Activated CD8-positive, alpha-beta memory T cell treated with anti-CD3 and anti-CD28 coated beads, Interleukin-2, amount 10 ng/mL, durations not matched to agents 7 days and 5 days (primary cell): ENCODE results near the gene PRR33. TPM values are rescaled to one million over a fixed set of nuclear protein-coding genes. Genes with fewer than 3 reads are reported as not detected.

Experiments used
- ATAC-seq: fragments of 150-1000 bp; cut with Tn5 transposase; one replicate; pipeline ENCODE4 v1.10.0; 2021; ENCODE audit warnings: moderate library complexity
- CTCF ChIA-PET: fragments of 350-600 bp; sonication (Branson Sonifier 250); formaldehyde crosslinking; loops from one replicate; lab custom pipeline; 2021; ENCODE audit warnings: antibody characterized with exemption; lab: Charles Lee
- DNase-seq: peaks from one replicate; pipeline ENCODE4 v3.0.0-alpha.2; 2020
- H3K27ac Mint-ChIP-seq: one replicate; pipeline ENCODE4 v1.8.0; 2021; ENCODE audit warnings: mild to moderate bottlenecking, mixed read lengths
- H3K27me3 Mint-ChIP-seq: one replicate; pipeline ENCODE4 v1.8.0; 2021; ENCODE audit warnings: mixed read lengths
- H3K36me3 Mint-ChIP-seq: one replicate; pipeline ENCODE4 v1.8.0; 2021; ENCODE audit warnings: mild to moderate bottlenecking, mixed read lengths
- H3K4me1 Mint-ChIP-seq: one replicate; pipeline ENCODE4 v1.8.0; 2021; ENCODE audit warnings: mixed read lengths
- H3K4me3 Mint-ChIP-seq: one replicate; pipeline ENCODE4 v1.8.0; 2021; ENCODE audit warnings: mild to moderate bottlenecking, moderate library complexity, mixed read lengths
- H3K9me3 Mint-ChIP-seq: one replicate; pipeline ENCODE4 v1.8.0; 2022; ENCODE audit warnings: low read depth, mixed read lengths
- microRNA-seq: library from miRNA; unstranded; fragments of <30 nt; microRNA quantifications from one replicate; pipeline ENCODE4 v1.2.0, GENCODE V29; 2022
- total RNA-seq, 2 experiments: library from RNA; stranded (reverse); gene quantifications; one replicate each; pipeline ENCODE4 v1.2.3, GENCODE V29; 2021

PRR33 gene
- total RNA-seq, 2 experiments from 2014 or later, result not detected

DNA sequence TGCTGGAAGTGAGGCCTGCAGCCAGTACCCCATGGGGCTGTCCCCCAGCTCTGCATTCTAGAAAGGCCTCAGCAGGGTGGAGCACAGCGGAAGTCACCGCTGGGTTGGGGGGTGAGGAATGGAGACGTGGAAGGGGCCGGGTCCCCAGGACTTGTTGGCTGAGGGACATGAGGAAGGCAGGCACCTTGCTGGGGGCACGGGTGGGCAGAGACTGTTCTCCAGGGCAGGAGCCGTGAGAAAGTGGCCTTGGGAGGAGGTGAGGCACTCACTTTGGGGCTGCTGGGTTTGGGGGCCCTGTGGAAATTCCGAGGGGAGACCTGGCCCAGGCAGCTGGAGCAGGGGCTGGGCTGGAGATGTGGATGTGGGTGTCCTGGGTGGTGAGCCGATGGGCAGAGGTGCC, 47.9 kb downstream of the PRR33 start:
- Mint-ChIP-seq H3K36me3 (no peaks in the 10 kb centered on the region), H3K9me3 (no peaks in the 10 kb centered on the region), H3K27me3 (no peaks in the 10 kb centered on the region), H3K4me1 (peaks cover 44% of the 10 kb centered on the region), H3K4me3 (no peak overlapping the region), H3K27ac (peak overlapping the region; percentile 90)
- CTCF ChIA-PET, result interaction anchor here (1.3 to 1.5 kb wide), 2 partner anchors 11 to 150 kb away, joined by 4 to 5 read pairs; no protein-coding TSS in a partner anchor
- ATAC-seq (no peak), DNase-seq (no peak)

- no peak for ATAC-seq
- Mint-ChIP-seq H3K9me3 (no peaks in the 10 kb centered on the region), H3K27me3 (no peaks in the 10 kb centered on the region), H3K27ac (no peak overlapping the region), H3K36me3 (no peaks in the 10 kb centered on the region), H3K4me1 (peaks cover 44% of the 10 kb centered on the region), H3K4me3 (no peak overlapping the region)
- no peak for DNase-seq
- CTCF ChIA-PET, result interaction anchor here (1.0 to 1.5 kb wide), 3 partner anchors 10 to 149 kb away, joined by 4 to 5 read pairs (median 5); no protein-coding TSS in a partner anchor
These were observed 48.6 kb downstream of the PRR33 start for GRCh38 chr11:1843098-1843473.

DNA sequence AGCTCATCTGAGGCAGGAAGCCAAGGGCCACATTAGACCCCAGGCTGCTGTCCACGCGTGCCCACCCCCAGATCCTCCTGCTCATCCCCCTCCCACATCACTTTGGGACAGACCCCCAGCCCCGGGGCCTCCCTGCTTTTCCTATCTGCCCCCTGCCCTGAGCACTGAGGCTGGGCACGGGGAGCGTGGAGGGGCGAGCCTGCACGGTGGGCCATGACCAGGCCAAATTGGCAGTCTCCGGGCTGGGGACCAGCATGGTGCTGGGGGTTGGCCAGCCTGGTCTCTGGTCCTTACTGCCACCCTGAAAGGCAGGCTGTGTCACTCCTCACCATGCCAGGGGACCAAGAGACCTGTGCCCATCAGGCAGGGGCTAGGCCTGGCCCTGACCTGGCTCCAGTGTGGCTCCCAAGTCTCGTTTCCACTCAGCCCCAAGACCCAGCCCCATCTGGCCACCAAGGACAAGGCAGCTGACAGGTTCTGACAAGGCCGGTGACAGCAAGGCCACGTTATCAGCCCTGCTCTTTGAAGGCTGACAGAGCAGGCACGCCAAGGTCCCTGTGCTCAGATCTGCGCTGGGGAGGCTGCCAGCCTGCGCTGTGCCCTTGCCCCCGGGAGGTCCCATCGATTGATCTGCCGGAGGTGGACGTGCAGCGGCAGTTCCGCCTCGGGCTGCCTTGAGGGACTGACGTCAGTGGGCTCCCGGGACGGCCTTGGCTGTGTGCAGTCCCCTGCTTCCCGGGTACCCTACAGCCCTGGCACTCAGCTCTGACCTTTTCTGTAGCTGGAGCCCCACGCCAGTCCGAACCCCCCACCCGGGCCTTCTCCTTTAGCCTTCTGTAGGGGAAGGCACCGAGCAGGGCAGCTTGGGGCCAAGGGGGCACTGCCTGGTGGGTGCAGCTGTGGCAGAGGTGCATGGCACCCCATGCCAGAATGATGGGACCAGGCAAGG, 49.3 kb downstream of the PRR33 start:
- peaks cover 44% of the 10 kb centered on the region for H3K4me1 Mint-ChIP-seq

GRCh38 chr11:1841511-1842148, 50.1 kb downstream of the PRR33 start:
- DNase-seq (no peak), ATAC-seq (no peak)
- Mint-ChIP-seq H3K4me1 (peaks cover 42% of the 10 kb centered on the region), H3K9me3 (no peaks in the 10 kb centered on the region), H3K27me3 (no peaks in the 10 kb centered on the region), H3K4me3 (no peak overlapping the region), H3K27ac (no peak overlapping the region), H3K36me3 (no peaks in the 10 kb centered on the region)
- CTCF ChIA-PET, result interaction anchor here (1.1 to 2.0 kb wide), 5 partner anchors 9 to 315 kb away, joined by 3 to 11 read pairs (median 3); no protein-coding TSS in a partner anchor

More for the DNA sequence above, 49.3 kb downstream of the PRR33 start:
- Mint-ChIP-seq H3K27ac (no peak overlapping the region), H3K9me3 (no peaks in the 10 kb centered on the region), H3K4me3 (no peak overlapping the region), H3K36me3 (no peaks in the 10 kb centered on the region), H3K27me3 (no peaks in the 10 kb centered on the region)
- no peak for ATAC-seq
- DNase-seq, result no peak
- CTCF ChIA-PET, result interaction anchor here (1.0 to 2.0 kb wide), 5 partner anchors 10 to 190 kb away, joined by 3 to 11 read pairs (median 5); no protein-coding TSS in a partner anchor

DNA sequence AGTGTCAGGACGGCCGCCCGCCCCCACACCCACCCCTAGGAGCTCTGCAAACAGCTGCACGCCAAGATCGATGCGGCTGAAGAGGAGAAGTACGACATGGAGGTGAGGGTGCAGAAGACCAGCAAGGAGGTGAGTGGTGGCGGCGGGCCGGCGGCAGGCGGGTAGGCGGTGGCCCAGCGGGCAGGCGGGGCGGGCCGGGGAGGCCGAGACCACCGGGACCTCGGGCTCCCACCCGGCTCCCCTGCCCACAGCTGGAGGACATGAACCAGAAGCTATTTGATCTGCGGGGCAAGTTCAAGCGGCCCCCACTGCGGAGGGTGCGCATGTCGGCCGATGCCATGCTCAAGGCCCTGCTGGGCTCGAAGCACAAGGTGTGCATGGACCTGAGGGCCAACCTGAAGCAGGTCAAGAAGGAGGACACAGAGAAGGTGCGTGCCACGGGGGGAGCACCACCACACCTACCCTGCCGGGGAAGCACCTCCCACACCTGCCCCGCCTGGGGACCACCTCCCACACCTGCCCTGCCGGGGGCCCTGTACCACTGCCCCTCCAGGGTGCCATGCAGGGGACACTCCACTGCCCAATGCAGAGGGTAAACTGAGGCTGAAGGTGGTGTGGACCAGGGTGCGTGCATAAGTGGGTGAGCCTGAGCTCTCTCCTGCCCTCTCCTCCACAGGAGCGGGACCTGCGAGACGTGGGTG, 50.8 kb downstream of the PRR33 start:
- no peak for ATAC-seq
- no peaks in the 10 kb centered on the region for H3K36me3 Mint-ChIP-seq
- CTCF ChIA-PET, result interaction anchor here (0.6 to 2.0 kb wide), 6 partner anchors 10 to 625 kb away, joined by 3 to 11 read pairs (median 4); no protein-coding TSS in a partner anchor
- H3K27me3 Mint-ChIP-seq, result no peaks in the 10 kb centered on the region
- H3K9me3 Mint-ChIP-seq, result no peaks in the 10 kb centered on the region
- no peak for DNase-seq
- H3K4me3 Mint-ChIP-seq, result no peak overlapping the region
- no peak overlapping the region for H3K27ac Mint-ChIP-seq
- H3K4me1 Mint-ChIP-seq, result peaks cover 37% of the 10 kb centered on the region

DNA sequence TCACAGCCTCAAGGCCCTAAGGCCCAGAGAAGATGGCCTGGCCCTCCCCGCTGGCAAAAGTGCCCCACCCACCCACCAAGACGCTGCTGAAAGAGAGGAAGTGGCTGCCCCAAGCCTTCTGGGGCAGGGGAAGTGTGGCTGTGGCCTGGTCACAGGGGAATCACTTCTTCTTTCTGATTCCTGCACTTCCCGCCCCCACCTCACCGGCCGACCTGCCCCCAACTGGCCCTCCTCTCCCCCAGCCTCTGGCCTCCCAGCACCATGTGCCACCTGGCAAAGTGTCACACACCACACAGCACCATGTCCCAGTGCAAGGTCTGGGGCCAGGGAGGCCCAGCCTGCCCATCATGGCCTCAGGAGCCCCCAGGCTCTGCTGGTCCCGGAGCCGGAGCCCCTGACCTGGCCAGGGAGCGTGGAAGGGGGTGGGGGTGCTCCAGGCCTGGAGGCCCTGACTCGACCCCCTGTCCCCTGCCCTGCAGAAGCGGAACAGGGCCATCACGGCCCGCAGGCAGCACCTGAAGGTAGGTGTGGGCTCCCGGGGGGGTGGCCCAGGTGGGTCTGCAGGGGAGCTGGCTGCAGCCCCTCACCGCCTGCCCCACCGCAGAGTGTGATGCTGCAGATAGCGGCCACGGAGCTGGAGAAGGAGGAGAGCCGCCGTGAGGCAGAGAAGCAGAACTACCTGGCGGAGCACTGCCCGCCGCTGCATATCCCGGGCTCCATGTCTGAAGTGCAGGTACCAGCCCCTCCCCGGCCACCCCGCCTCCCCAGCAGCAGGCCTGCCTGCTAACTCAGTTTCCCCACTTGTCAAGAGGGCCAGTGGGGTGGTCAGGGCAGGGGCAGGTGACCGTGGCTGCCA, 51.5 kb downstream of the PRR33 start:
- Mint-ChIP-seq H3K4me1 (peaks cover 29% of the 10 kb centered on the region), H3K4me3 (no peak overlapping the region), H3K27me3 (no peaks in the 10 kb centered on the region), H3K27ac (peak overlapping the region; percentile 68), H3K36me3 (no peaks in the 10 kb centered on the region), H3K9me3 (no peaks in the 10 kb centered on the region)
- peak; percentile 6 for ATAC-seq
- peak; percentile 65 for DNase-seq
- CTCF ChIA-PET, result interaction anchor here (0.6 to 2.1 kb wide), 9 partner anchors 10 to 624 kb away, joined by 3 to 13 read pairs (median 4); no protein-coding TSS in a partner anchor

- no peaks in the 10 kb centered on the region for H3K36me3 Mint-ChIP-seq
- H3K27ac Mint-ChIP-seq, result peak overlapping the region; percentile 68
- H3K27me3 Mint-ChIP-seq, result no peaks in the 10 kb centered on the region
- DNase-seq (no peak), ATAC-seq (no peak)
- H3K4me1 Mint-ChIP-seq, result peaks cover 21% of the 10 kb centered on the region
- CTCF ChIA-PET, result interaction anchor here (0.7 to 2.1 kb wide), 12 partner anchors 11 to 312 kb away, joined by 3 to 13 read pairs (median 6); partner anchors contain the start of gene TNNT3
- H3K4me3 Mint-ChIP-seq, result no peak overlapping the region
- no peaks in the 10 kb centered on the region for H3K9me3 Mint-ChIP-seq
These were observed 52.3 kb downstream of the PRR33 start for GRCh38 chr11:1839204-1839923.

DNA sequence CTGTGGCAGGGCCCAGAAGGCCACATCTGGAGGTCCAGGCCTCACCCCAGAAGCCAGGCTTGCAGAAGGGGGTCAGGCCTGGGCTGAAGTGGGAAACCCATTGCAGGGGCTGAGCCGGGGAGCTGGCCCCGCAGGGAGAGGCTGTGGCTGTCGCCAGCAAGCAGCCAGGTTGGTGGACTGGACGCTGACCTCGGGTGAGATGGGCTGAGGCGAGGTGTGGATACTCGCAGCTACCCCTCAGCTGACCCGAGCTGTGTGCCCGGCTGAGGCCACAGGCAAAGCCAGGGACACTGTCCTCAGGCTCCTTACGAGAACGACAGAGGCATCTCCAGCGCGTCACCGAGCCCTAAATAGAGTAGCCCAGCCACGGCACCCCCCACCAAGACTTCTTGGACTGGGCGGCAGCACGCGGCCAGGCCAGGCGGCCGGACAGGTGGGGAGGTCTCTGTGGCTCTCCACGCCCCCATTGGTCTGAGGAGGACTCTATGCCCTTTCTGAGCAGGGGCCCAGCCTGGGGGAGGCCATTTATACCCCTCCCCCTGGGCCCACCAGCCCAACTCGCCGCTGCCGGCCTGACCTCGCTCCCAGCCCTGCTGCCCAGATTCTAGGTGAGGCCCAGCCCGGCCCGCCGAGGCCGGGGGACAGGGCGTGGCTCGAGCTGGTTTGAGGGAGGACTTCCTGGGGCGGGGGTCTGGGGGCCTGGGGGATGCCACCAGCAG, 53.1 kb downstream of the PRR33 start, which contains the start of gene TNNI2:
Gene TNNI2, plus strand, starts transcription at position 556 of the 719 bp plus-strand sequence. CDS start 716 bp downstream, outside the sequence.
- CTCF ChIA-PET, result interaction anchor here (0.7 to 2.1 kb wide), 11 partner anchors 12 to 313 kb away, joined by 3 to 13 read pairs (median 7); partner anchors contain the start of gene TNNT3

More for the DNA sequence above, 53.1 kb downstream of the PRR33 start, which contains the start of gene TNNI2:
- Mint-ChIP-seq H3K4me1 (peaks cover 14% of the 10 kb centered on the region), H3K36me3 (no peaks in the 10 kb centered on the region), H3K9me3 (no peaks in the 10 kb centered on the region), H3K4me3 (no peak within 1 kb of the TSS), H3K27ac (peak within 1 kb of the TSS; percentile 68), H3K27me3 (no peaks in the 10 kb centered on the region)
- no peak for ATAC-seq
- DNase-seq, result no peak

Small RNAs within 50 kb of the gene (microRNA-seq; reads per million reads assigned to microRNA genes)
- not detected for gene MIR4298
- gene MIR7847, result not detected

Other genes starting within 250 kb of the PRR33 start
- gene KRTAP5-6, start 194.7 kb downstream of the PRR33 start, total RNA-seq, result not detected
- gene IFITM10, start 141.3 kb downstream of the PRR33 start, total RNA-seq, result 1 to 10 TPM in 1 of 2 experiments, under 1 TPM in 1; 0.96 to 1.3 TPM
- 100 to 1,000 TPM; 133 to 165 TPM for gene CTSD, start 128.0 kb downstream of the PRR33 start, total RNA-seq
- gene SYT8, start 56.9 kb downstream of the PRR33 start, total RNA-seq, result not detected
- gene TNNI2, start 52.9 kb downstream of the PRR33 start, total RNA-seq, result 1 to 10 TPM in 1 of 2 experiments, not detected in 1; 1.0 TPM
- gene LSP1, start 38.8 kb downstream of the PRR33 start, total RNA-seq, result 100 to 1,000 TPM; 574 to 702 TPM
- 1 to 10 TPM; 1.1 to 7.6 TPM for gene TNNT3, start 27.8 kb upstream of the PRR33 start, total RNA-seq
- gene MRPL23, start 55.4 kb upstream of the PRR33 start, total RNA-seq, result 100 to 1,000 TPM; 109 to 114 TPM
- gene H19, start 105.9 kb upstream of the PRR33 start, total RNA-seq, result not detected
- under 1 TPM in 1 of 2 experiments, not detected in 1; 0.91 TPM for gene IGF2, start 247.5 kb upstream of the PRR33 start, total RNA-seq